ENCODE measurements around the gene KRT7.

The KRT7 gene

GRCh38 chr12:52223406-52224039 is 9.5 kb upstream of the KRT7 start:
- Histone ChIP-seq H4K5ac (ENCODE audit: low read length) (no peak overlapping the region), H3K18ac (ENCODE audit: low read length) (no peak overlapping the region), H3K36me3 (ENCODE audit: control insufficient read depth, insufficient read depth, low read length) (no peaks in the 10 kb centered on the region), H3K4me2 (ENCODE audit: low read length) (no peak overlapping the region), H3K9ac (ENCODE audit: low read length) (no peak overlapping the region), H4K8ac (ENCODE audit: low read depth, low read length) (no peak overlapping the region), H3K27me3 (ENCODE audit: insufficient read depth, low read length, poor library complexity) (no peaks in the 10 kb centered on the region), H2BK5ac (ENCODE audit: low read length) (no peak overlapping the region), H2BK120ac (ENCODE audit: low read depth, low read length) (no peak overlapping the region), H3K4me3 (ENCODE audit: low read length) (no peak overlapping the region), H3K79me2 (ENCODE audit: control insufficient read depth, insufficient read depth, low read length) (no peaks in the 10 kb centered on the region), H2AK5ac (ENCODE audit: low read length) (no peak overlapping the region), H3K23ac (ENCODE audit: low read length) (no peak overlapping the region), H2BK15ac (replicated peaks; ENCODE audit: low read depth) (no peak overlapping the region), H3K4ac (ENCODE audit: low read depth, low read length) (no peak overlapping the region), H3K4me1 (ENCODE audit: control insufficient read depth, low read depth, low read length) (no peaks in the 10 kb centered on the region), H3K79me1 (ENCODE audit: low read length) (no peaks in the 10 kb centered on the region), H3K56ac (ENCODE audit: low read length) (no peak overlapping the region), H3K27ac (ENCODE audit: low read depth, low read length) (no peak overlapping the region)
- no peak for DNase-seq
- no CpG with 5 or more reads among the region's 5 CpGs for WGBS (ENCODE audit: extremely low coverage, insufficient coverage, low lambda C conversion rate)

- no CpG with 5 or more reads among the region's 3 CpGs for WGBS (ENCODE audit: extremely low coverage, insufficient coverage, low lambda C conversion rate)
- H2BK120ac ChIP-seq (ENCODE audit: low read depth, low read length) = no peak overlapping the region
- no peak overlapping the region for H3K4me3 ChIP-seq (ENCODE audit: low read length)
- no peak overlapping the region for H2AK5ac ChIP-seq (ENCODE audit: low read length)
- H3K36me3 ChIP-seq (ENCODE audit: control insufficient read depth, insufficient read depth, low read length) = no peaks in the 10 kb centered on the region
- DNase-seq = no peak
- no peak overlapping the region for H3K23ac ChIP-seq (ENCODE audit: low read length)
- no peak overlapping the region for H3K9ac ChIP-seq (ENCODE audit: low read length)
- no peaks in the 10 kb centered on the region for H3K4me1 ChIP-seq (ENCODE audit: control insufficient read depth, low read depth, low read length)
- H3K4me2 ChIP-seq (ENCODE audit: low read length) = no peak overlapping the region
- H3K27ac ChIP-seq (ENCODE audit: low read depth, low read length) = no peak overlapping the region
- H4K8ac ChIP-seq (ENCODE audit: low read depth, low read length) = no peak overlapping the region
- H3K27me3 ChIP-seq (ENCODE audit: insufficient read depth, low read length, poor library complexity) = no peaks in the 10 kb centered on the region
- no peaks in the 10 kb centered on the region for H3K79me1 ChIP-seq (ENCODE audit: low read length)
- no peak overlapping the region for H3K4ac ChIP-seq (ENCODE audit: low read depth, low read length)
- H3K79me2 ChIP-seq (ENCODE audit: control insufficient read depth, insufficient read depth, low read length) = no peaks in the 10 kb centered on the region
- no peak overlapping the region for H2BK5ac ChIP-seq (ENCODE audit: low read length)
- H3K56ac ChIP-seq (ENCODE audit: low read length) = no peak overlapping the region
- H4K5ac ChIP-seq (ENCODE audit: low read length) = no peak overlapping the region
- H2BK15ac ChIP-seq (replicated peaks; ENCODE audit: low read depth) = no peak overlapping the region
- no peak overlapping the region for H3K18ac ChIP-seq (ENCODE audit: low read length)
Measured at GRCh38 chr12:52224151-52224550, 8.9 kb upstream of the KRT7 start.

GRCh38 chr12:52225752-52226151 is 7.3 kb upstream of the KRT7 start:
- H4K5ac ChIP-seq (ENCODE audit: low read length) = no peak overlapping the region
- no peak for DNase-seq
- H3K36me3 ChIP-seq (ENCODE audit: control insufficient read depth, insufficient read depth, low read length) = no peaks in the 10 kb centered on the region
- no peak overlapping the region for H3K27ac ChIP-seq (ENCODE audit: low read depth, low read length)
- no peak overlapping the region for H3K4me3 ChIP-seq (ENCODE audit: low read length)
- no peak overlapping the region for H4K8ac ChIP-seq (ENCODE audit: low read depth, low read length)
- no CpG with 5 or more reads among the region's 4 CpGs for WGBS (ENCODE audit: extremely low coverage, insufficient coverage, low lambda C conversion rate)
- H3K79me1 ChIP-seq (ENCODE audit: low read length) = no peaks in the 10 kb centered on the region
- H2BK15ac ChIP-seq (replicated peaks; ENCODE audit: low read depth) = no peak overlapping the region
- no peak overlapping the region for H3K9ac ChIP-seq (ENCODE audit: low read length)
- no peak overlapping the region for H2BK120ac ChIP-seq (ENCODE audit: low read depth, low read length)
- no peak overlapping the region for H2BK5ac ChIP-seq (ENCODE audit: low read length)
- no peak overlapping the region for H2AK5ac ChIP-seq (ENCODE audit: low read length)
- H3K4me2 ChIP-seq (ENCODE audit: low read length) = no peak overlapping the region
- no peak overlapping the region for H3K23ac ChIP-seq (ENCODE audit: low read length)
- H3K4me1 ChIP-seq (ENCODE audit: control insufficient read depth, low read depth, low read length) = no peaks in the 10 kb centered on the region
- no peaks in the 10 kb centered on the region for H3K79me2 ChIP-seq (ENCODE audit: control insufficient read depth, insufficient read depth, low read length)
- no peaks in the 10 kb centered on the region for H3K27me3 ChIP-seq (ENCODE audit: insufficient read depth, low read length, poor library complexity)
- H3K56ac ChIP-seq (ENCODE audit: low read length) = no peak overlapping the region
- H3K4ac ChIP-seq (ENCODE audit: low read depth, low read length) = no peak overlapping the region
- H3K18ac ChIP-seq (ENCODE audit: low read length) = no peak overlapping the region

- Histone ChIP-seq H4K5ac (ENCODE audit: low read length) (no peak overlapping the region), H2BK5ac (ENCODE audit: low read length) (no peak overlapping the region), H3K27ac (ENCODE audit: low read depth, low read length) (no peak overlapping the region), H3K79me1 (ENCODE audit: low read length) (no peaks in the 10 kb centered on the region), H2BK120ac (ENCODE audit: low read depth, low read length) (no peak overlapping the region), H3K79me2 (ENCODE audit: control insufficient read depth, insufficient read depth, low read length) (no peaks in the 10 kb centered on the region), H3K4me1 (ENCODE audit: control insufficient read depth, low read depth, low read length) (no peaks in the 10 kb centered on the region), H2AK5ac (ENCODE audit: low read length) (no peak overlapping the region), H3K36me3 (ENCODE audit: control insufficient read depth, insufficient read depth, low read length) (no peaks in the 10 kb centered on the region), H2BK15ac (replicated peaks; ENCODE audit: low read depth) (no peak overlapping the region), H3K23ac (ENCODE audit: low read length) (no peak overlapping the region), H3K56ac (ENCODE audit: low read length) (no peak overlapping the region), H3K4ac (ENCODE audit: low read depth, low read length) (no peak overlapping the region), H4K8ac (ENCODE audit: low read depth, low read length) (no peak overlapping the region), H3K4me2 (ENCODE audit: low read length) (no peak overlapping the region), H3K18ac (ENCODE audit: low read length) (no peak overlapping the region), H3K9ac (ENCODE audit: low read length) (no peak overlapping the region), H3K4me3 (ENCODE audit: low read length) (no peak overlapping the region), H3K27me3 (ENCODE audit: insufficient read depth, low read length, poor library complexity) (no peaks in the 10 kb centered on the region)
- WGBS (ENCODE audit: extremely low coverage, insufficient coverage, low lambda C conversion rate) = no CpG with 5 or more reads among the region's 4 CpGs
- DNase-seq = no peak
Measured at GRCh38 chr12:52226446-52226845, 6.6 kb upstream of the KRT7 start.

- Histone ChIP-seq H3K4me3 (ENCODE audit: low read length) (no peak overlapping the region), H2BK120ac (ENCODE audit: low read depth, low read length) (no peak overlapping the region), H2BK5ac (ENCODE audit: low read length) (no peak overlapping the region), H2AK5ac (ENCODE audit: low read length) (no peak overlapping the region), H3K27ac (ENCODE audit: low read depth, low read length) (no peak overlapping the region), H3K4me1 (ENCODE audit: control insufficient read depth, low read depth, low read length) (no peaks in the 10 kb centered on the region), H3K9ac (ENCODE audit: low read length) (no peak overlapping the region), H3K79me2 (ENCODE audit: control insufficient read depth, insufficient read depth, low read length) (no peaks in the 10 kb centered on the region), H4K5ac (ENCODE audit: low read length) (no peak overlapping the region), H3K27me3 (ENCODE audit: insufficient read depth, low read length, poor library complexity) (peaks cover 2% of the 10 kb centered on the region), H3K36me3 (ENCODE audit: control insufficient read depth, insufficient read depth, low read length) (no peaks in the 10 kb centered on the region), H3K56ac (ENCODE audit: low read length) (no peak overlapping the region), H3K4ac (ENCODE audit: low read depth, low read length) (no peak overlapping the region), H4K8ac (ENCODE audit: low read depth, low read length) (no peak overlapping the region), H3K23ac (ENCODE audit: low read length) (no peak overlapping the region), H3K18ac (ENCODE audit: low read length) (no peak overlapping the region), H3K79me1 (ENCODE audit: low read length) (no peaks in the 10 kb centered on the region), H2BK15ac (replicated peaks; ENCODE audit: low read depth) (no peak overlapping the region), H3K4me2 (ENCODE audit: low read length) (no peak overlapping the region)
- DNase-seq = no peak
- WGBS (ENCODE audit: extremely low coverage, insufficient coverage, low lambda C conversion rate) = no CpG with 5 or more reads among the region's 5 CpGs
Measured at GRCh38 chr12:52227606-52228166, 5.4 kb upstream of the KRT7 start.

- H3K9ac ChIP-seq (ENCODE audit: low read length) = no peak overlapping the region
- no peak overlapping the region for H3K23ac ChIP-seq (ENCODE audit: low read length)
- no peak overlapping the region for H3K18ac ChIP-seq (ENCODE audit: low read length)
- no peak overlapping the region for H3K56ac ChIP-seq (ENCODE audit: low read length)
- no peak overlapping the region for H3K4ac ChIP-seq (ENCODE audit: low read depth, low read length)
- no peaks in the 10 kb centered on the region for H3K79me1 ChIP-seq (ENCODE audit: low read length)
- peaks cover 3% of the 10 kb centered on the region for H3K27me3 ChIP-seq (ENCODE audit: insufficient read depth, low read length, poor library complexity)
- no peak overlapping the region for H3K27ac ChIP-seq (ENCODE audit: low read depth, low read length)
- no peak overlapping the region for H3K4me3 ChIP-seq (ENCODE audit: low read length)
- no peaks in the 10 kb centered on the region for H3K36me3 ChIP-seq (ENCODE audit: control insufficient read depth, insufficient read depth, low read length)
- no peak overlapping the region for H2BK5ac ChIP-seq (ENCODE audit: low read length)
- H4K5ac ChIP-seq (ENCODE audit: low read length) = no peak overlapping the region
- H2BK120ac ChIP-seq (ENCODE audit: low read depth, low read length) = no peak overlapping the region
- H2BK15ac ChIP-seq (replicated peaks; ENCODE audit: low read depth) = no peak overlapping the region
- no peak overlapping the region for H4K8ac ChIP-seq (ENCODE audit: low read depth, low read length)
- H2AK5ac ChIP-seq (ENCODE audit: low read length) = no peak overlapping the region
- WGBS (ENCODE audit: extremely low coverage, insufficient coverage, low lambda C conversion rate) = no CpG with 5 or more reads among the region's 3 CpGs
- no peaks in the 10 kb centered on the region for H3K4me1 ChIP-seq (ENCODE audit: control insufficient read depth, low read depth, low read length)
- no peak for DNase-seq
- no peaks in the 10 kb centered on the region for H3K79me2 ChIP-seq (ENCODE audit: control insufficient read depth, insufficient read depth, low read length)
- no peak overlapping the region for H3K4me2 ChIP-seq (ENCODE audit: low read length)
Measured at GRCh38 chr12:52228366-52228765, 4.7 kb upstream of the KRT7 start.

Data from mesendoderm (in vitro differentiated cells).